Measurements from ENCODE around the gene TXNRD1. TPM values are rescaled to one million over a fixed set of nuclear protein-coding genes. Genes with fewer than 3 reads are reported as not detected.
"Not testable (repeated sequence)": the region's sequence is repeated elsewhere in the genome, so short reads cannot be mapped to it uniquely, and the experiment has no call there.

The TXNRD1 gene
- total RNA-seq, 6 experiments from 2014 or later: 40.3 to 153 (median 74.5) TPM

DNA sequence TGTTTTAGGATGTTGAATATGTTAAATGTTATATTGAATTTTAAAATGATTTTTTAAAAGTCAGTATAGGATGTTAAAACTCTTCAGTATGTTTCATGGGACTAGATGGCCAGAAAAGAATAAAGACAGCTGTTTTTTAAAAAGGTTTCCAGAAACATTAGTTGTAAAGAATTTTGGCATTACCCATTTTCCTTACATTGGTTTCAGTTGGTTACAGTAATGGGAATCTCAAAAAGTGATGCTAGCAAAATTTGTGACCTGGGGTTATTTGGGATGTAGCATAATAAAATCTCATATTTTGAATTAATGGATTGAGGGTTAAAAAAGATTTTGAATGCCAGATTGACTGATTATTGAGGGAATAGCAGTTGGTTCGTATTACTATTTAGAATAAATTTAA, 113.2 kb downstream of the TXNRD1 start:
- DNase-seq (no peak), ATAC-seq (no peak)
- Histone ChIP-seq H3K36me3 (peaks cover 0 to 93% (median 35%) of the 10 kb centered on the region in 4 donors), H3K4me1 (no peaks in the 10 kb centered on the region), H3K4me3 (no peak overlapping the region), H3K9me3 (no peaks in the 10 kb centered on the region), H3K27me3 (no peaks in the 10 kb centered on the region), H3K27ac (no peak overlapping the region)
- 88% methylated on average over 1 of the region's 1 CpG for WGBS (ENCODE audit: insufficient coverage, low coverage, low lambda C conversion rate, missing lambda C conversion rate)
- TF ChIP-seq POLR2A (IDR thresholded peaks at IDR 0.05): no peak
- TF ChIP-seq, protein P1, sequence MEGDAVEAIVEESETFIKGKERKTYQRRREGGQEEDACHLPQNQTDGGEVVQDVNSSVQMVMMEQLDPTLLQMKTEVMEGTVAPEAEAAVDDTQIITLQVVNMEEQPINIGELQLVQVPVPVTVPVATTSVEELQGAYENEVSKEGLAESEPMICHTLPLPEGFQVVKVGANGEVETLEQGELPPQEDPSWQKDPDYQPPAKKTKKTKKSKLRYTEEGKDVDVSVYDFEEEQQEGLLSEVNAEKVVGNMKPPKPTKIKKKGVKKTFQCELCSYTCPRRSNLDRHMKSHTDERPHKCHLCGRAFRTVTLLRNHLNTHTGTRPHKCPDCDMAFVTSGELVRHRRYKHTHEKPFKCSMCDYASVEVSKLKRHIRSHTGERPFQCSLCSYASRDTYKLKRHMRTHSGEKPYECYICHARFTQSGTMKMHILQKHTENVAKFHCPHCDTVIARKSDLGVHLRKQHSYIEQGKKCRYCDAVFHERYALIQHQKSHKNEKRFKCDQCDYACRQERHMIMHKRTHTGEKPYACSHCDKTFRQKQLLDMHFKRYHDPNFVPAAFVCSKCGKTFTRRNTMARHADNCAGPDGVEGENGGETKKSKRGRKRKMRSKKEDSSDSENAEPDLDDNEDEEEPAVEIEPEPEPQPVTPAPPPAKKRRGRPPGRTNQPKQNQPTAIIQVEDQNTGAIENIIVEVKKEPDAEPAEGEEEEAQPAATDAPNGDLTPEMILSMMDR (IDR thresholded peaks at IDR 0.05): no peak
- intact Hi-C loops (cut with DNase I): no loop called here

DNA sequence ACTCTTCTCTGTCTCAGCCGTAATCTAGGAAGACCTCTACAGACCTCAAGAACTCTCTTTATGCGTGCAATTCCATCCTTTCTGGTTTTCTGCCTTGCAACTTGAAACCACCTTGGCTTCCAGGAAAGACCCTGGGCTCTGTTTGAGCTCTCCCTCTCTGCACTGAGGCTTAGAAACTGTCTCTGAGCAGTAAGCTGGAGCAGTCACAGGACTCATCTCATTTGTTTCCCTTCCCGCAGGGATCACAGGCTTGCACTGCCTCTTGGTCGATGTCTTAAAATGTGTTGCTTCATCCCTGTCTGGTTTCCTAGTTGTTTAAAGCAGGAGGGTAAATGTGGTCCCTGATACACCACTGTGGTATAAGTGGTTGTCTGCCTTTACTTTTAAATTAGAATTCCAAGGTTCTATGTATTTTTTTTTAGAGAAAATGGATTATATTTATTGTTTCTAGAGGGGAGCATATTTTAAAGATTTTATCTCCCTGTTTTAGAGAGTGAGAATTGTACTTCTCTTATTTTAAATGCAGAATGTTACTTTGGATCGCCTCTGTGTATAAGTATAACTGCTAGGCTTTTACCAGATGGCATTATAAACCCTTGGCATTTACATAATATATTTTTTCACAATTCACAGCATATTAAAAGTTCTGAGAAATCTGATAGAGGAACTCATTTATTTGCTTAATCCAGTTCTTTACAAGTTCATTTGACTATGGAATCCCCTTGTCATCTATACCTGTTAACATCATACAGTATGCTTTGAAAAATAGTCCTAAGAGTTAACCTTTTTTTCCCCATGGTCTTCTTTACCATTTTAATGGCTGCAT, 114.3 kb downstream of the TXNRD1 start:
- 87% methylated on average over 5 of the region's 5 CpGs for WGBS (ENCODE audit: insufficient coverage, low coverage, low lambda C conversion rate, missing lambda C conversion rate)
- ATAC-seq: no peak
- no peak for DNase-seq
- no peaks in the 10 kb centered on the region for H3K9me3 ChIP-seq
- no peaks in the 10 kb centered on the region for H3K4me1 ChIP-seq
- H3K4me3 ChIP-seq: no peak overlapping the region
- intact Hi-C loops (cut with DNase I): no loop called here
- no peak for TF ChIP-seq POLR2A (IDR thresholded peaks at IDR 0.05)
- TF ChIP-seq, protein P1 (IDR thresholded peaks at IDR 0.05): no peak
- H3K27me3 ChIP-seq: no peaks in the 10 kb centered on the region
- no peak overlapping the region for H3K27ac ChIP-seq
- peaks cover 0 to 98% (median 42%) of the 10 kb centered on the region in 4 donors for H3K36me3 ChIP-seq

DNA sequence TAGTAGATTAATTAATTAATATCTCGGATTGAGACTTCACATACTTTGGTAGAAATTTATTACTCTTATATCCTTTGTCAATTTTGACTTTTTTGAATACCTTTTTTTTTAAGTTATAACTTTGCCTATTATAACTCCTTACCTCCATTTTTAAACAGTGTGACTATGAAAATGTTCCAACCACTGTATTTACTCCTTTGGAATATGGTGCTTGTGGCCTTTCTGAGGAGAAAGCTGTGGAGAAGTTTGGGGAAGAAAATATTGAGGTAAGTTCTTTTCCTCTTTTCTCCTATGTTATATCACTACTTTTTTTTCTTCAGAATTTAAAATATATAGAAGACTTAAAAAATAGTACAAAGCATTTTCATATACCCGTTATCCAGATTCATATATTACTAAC, 115.8 kb downstream of the TXNRD1 start:
- DNase-seq: no peak
- intact Hi-C loops (cut with DNase I): no loop called here
- Histone ChIP-seq H3K4me3 (no peak overlapping the region), H3K9me3 (no peaks in the 10 kb centered on the region), H3K4me1 (no peaks in the 10 kb centered on the region), H3K27ac (no peak overlapping the region), H3K27me3 (no peaks in the 10 kb centered on the region), H3K36me3 (peaks cover 0 to 98% (median 39%) of the 10 kb centered on the region in 4 donors)
- ATAC-seq: no peak
- 92% methylated on average over 2 of the region's 2 CpGs for WGBS (ENCODE audit: insufficient coverage, low coverage, low lambda C conversion rate, missing lambda C conversion rate)
- TF ChIP-seq, protein P1 (IDR thresholded peaks at IDR 0.05): no peak
- no peak for TF ChIP-seq POLR2A (IDR thresholded peaks at IDR 0.05)

DNA sequence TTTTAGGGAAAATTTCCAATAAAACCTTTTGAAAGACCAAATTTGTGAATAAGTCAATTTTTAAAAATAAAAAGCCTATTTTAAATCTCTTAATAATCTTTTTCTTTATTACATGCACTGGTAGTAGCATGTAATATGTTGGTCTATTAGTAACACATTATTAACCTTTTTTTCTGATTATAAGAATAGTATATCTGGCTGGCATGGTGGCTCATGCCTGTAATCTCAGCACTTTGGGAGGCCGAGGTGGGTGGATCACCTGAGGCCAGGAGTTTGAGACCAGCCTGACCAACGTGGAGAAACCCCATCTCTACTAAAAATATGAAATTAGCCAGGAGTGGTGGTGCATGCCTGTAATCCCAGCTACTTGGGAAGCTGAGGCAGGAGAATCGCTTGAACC, 116.7 kb downstream of the TXNRD1 start:
- H3K4me1 ChIP-seq; H3K27ac ChIP-seq; H3K27me3 ChIP-seq; intact Hi-C loops (cut with DNase I); H3K4me3 ChIP-seq; H3K9me3 ChIP-seq; DNase-seq; ATAC-seq: not testable (repeated sequence)
- H3K36me3 ChIP-seq: peaks cover 0 to 98% (median 38%) of the 10 kb centered on the region in 4 donors
- 100% methylated on average over 2 of the region's 3 CpGs for WGBS (ENCODE audit: insufficient coverage, low coverage, low lambda C conversion rate, missing lambda C conversion rate)

DNA sequence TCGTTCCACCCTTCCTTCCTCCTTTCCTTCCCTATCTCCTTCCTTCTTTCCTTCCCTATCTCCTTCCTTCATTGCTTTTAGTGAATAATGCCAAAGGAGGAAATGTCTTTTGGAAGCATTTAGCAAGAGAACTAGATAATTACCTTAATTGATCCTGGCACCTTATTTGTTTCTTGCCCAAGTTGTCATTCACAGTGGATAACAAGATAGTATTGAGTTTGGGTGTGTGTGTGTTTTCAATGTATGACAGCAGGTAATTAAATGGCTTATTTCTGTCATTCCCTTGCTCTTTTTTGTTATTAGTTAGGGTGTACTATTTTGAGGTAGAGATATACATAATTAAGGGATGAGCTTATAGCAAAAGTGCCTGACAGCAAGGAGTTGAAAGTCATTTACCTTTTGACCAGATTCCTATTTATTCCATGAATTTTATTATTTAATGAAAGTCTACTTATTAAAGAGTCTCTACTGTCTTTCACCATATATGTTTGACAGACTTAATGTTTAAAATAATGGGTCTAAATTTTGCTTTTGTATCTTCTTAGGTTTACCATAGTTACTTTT, 118.2 kb downstream of the TXNRD1 start:
- Histone ChIP-seq H3K4me3 (no peak overlapping the region), H3K27ac (no peak overlapping the region), H3K9me3 (no peaks in the 10 kb centered on the region), H3K4me1 (no peaks in the 10 kb centered on the region), H3K27me3 (no peaks in the 10 kb centered on the region), H3K36me3 (peaks cover 0 to 98% (median 35%) of the 10 kb centered on the region in 4 donors)
- WGBS (ENCODE audit: insufficient coverage, low coverage, low lambda C conversion rate, missing lambda C conversion rate): 63% methylated on average over 1 of the region's 1 CpG
- intact Hi-C loops (cut with DNase I): no loop called here
- no peak for ATAC-seq
- TF ChIP-seq POLR2A (IDR thresholded peaks at IDR 0.05): no peak
- no peak for DNase-seq

All from right lobe of liver (tissue), 6 donors.